Gastrocnemius medialis (tissue), 4 donors: ENCODE results near the gene SLC36A1. TPM values are rescaled to one million over a fixed set of nuclear protein-coding genes. Genes with fewer than 3 reads are reported as not detected.

Experiments used
- ATAC-seq, 2 donors: fragments of 150-250 bp; one replicate each; pipeline ENCODE4 v1.9.1; 2016
- DNase-seq, 2 donors: peaks; one replicate each; pipeline ENCODE4 v3.0.0-alpha.2; 2019
- H3K27ac ChIP-seq, 4 donors: fragments of 200-600 bp; sonication (generic); 1 replicate in 1 of 4; 2 replicates in 3 of 4; pipeline ENCODE4 v1.5.1; 2016 to 2018; ENCODE audit warnings: mild to moderate bottlenecking in 2 of 4, moderate library complexity in 1 of 4
- H3K27me3 ChIP-seq, 3 donors: fragments of 200-600 bp; sonication (generic) in 2 of 3; 1 replicate in 1 of 3; 2 replicates in 2 of 3; pipeline versions ENCODE4 v1.5.1 to v1.6.0; 2016 to 2019; ENCODE audit warnings: mild to moderate bottlenecking in 1 of 3, moderate library complexity in 1 of 3
- H3K36me3 ChIP-seq, 2 donors: fragments of 200-600 bp; sonication (generic) in 1 of 2; one replicate each; pipeline ENCODE4 v1.5.1; 2017 to 2018
- H3K4me1 ChIP-seq, 2 donors: fragments of 200-600 bp; sonication (generic) in 1 of 2; one replicate each; pipeline ENCODE4 v1.5.1; 2016 to 2017; ENCODE audit warnings: mild to moderate bottlenecking in 2 of 2
- H3K4me3 ChIP-seq, 4 donors: fragments of 200-600 bp; sonication (generic) in 3 of 4; 1 replicate in 1 of 4; 2 replicates in 3 of 4; pipeline ENCODE4 v1.5.1; 2016 to 2019; ENCODE audit warnings: mild to moderate bottlenecking in 2 of 4
- H3K9me3 ChIP-seq, 3 donors: fragments of 200-600 bp; sonication (generic) in 2 of 3; 1 replicate in 1 of 3; 2 replicates in 2 of 3; pipeline ENCODE4 v1.5.1; 2016 to 2019
- POLR2A ChIP-seq, 2 donors: fragments of 450-650 bp; IDR thresholded peaks; one replicate each; pipeline ENCODE4 v1.6.1; 2017; ENCODE audit warnings: antibody characterized with exemption in 2 of 2, mild to moderate bottlenecking in 2 of 2, moderate library complexity in 2 of 2
- in situ Hi-C, 4 donors: fragments of 200-750 bp; cut with MboI; loops; one replicate each; pipeline versions ENCODE4 v1.15.0 to v1.8.0; 2017; ENCODE audit warnings: low sequenced_read_pairs in 4 of 4
- intact Hi-C: fragments of 100-400 bp; cut with DNase I; formaldehyde crosslinking; loops from one replicate; pipeline ENCODE4 v1.15.1; 2023; ENCODE audit warnings: low total_unique reads
- total RNA-seq, 4 donors: library from RNA; depleted of rRNA; stranded (reverse); fragments of >200 nt; gene quantifications; one replicate each; pipeline versions ENCODE4 v1.1.0 to v1.2.3, GENCODE V29; 2016
- TF ChIP-seq, protein P1 (sequence below), 5 experiments: fragments of 450-650 bp in 3 of 5; fragments of 200-600 bp in 2 of 5; sonication (generic) in 2 of 5; IDR thresholded peaks in 4 of 5; conservative IDR thresholded peaks in 1 of 5; 1 replicate in 4 of 5; 2 replicates in 1 of 5; pipeline ENCODE4 v1.5.1; 2016 to 2019; ENCODE audit warnings: antibody characterized with exemption in 5 of 5, mild to moderate bottlenecking in 3 of 5, moderate library complexity in 3 of 5

The SLC36A1 gene
- total RNA-seq, 4 donors from 2014 or later, result 4.6 to 14.7 (median 8.5) TPM

DNA sequence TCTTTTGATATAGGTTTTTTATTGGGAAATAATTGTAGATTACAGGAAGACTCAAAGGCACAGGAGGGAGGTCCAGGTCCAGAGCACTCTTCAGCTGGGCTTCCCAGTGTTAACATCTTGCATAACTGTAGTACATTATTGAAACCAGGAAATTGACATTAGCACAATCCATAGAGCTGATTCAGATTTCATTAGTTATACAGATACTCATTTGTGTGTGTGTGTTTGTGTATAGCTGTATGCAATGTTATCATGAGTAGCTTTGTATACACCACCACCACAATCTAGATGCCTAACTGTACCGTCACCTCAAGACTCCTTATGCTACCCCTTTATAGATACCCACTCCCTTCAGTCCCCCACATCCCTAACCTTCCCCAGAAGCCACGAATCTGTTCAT lies 47.9 kb downstream of the SLC36A1 start:
- peaks cover 0 to 5% of the 10 kb centered on the region in 2 donors for H3K4me1 ChIP-seq
- intact Hi-C loops, result no loop called here
- H3K9me3 ChIP-seq, result no peaks in the 10 kb centered on the region
- in situ Hi-C loops, result no loop called here
- ATAC-seq (no peak), DNase-seq (no peak)
- TF ChIP-seq, protein P1, sequence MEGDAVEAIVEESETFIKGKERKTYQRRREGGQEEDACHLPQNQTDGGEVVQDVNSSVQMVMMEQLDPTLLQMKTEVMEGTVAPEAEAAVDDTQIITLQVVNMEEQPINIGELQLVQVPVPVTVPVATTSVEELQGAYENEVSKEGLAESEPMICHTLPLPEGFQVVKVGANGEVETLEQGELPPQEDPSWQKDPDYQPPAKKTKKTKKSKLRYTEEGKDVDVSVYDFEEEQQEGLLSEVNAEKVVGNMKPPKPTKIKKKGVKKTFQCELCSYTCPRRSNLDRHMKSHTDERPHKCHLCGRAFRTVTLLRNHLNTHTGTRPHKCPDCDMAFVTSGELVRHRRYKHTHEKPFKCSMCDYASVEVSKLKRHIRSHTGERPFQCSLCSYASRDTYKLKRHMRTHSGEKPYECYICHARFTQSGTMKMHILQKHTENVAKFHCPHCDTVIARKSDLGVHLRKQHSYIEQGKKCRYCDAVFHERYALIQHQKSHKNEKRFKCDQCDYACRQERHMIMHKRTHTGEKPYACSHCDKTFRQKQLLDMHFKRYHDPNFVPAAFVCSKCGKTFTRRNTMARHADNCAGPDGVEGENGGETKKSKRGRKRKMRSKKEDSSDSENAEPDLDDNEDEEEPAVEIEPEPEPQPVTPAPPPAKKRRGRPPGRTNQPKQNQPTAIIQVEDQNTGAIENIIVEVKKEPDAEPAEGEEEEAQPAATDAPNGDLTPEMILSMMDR (IDR thresholded peaks at IDR 0.05 in 4 of 5, conservative IDR thresholded peaks at IDR 0.05 in 1 of 5), result no peak
- TF ChIP-seq POLR2A (IDR thresholded peaks at IDR 0.05), result no peak
- no peak overlapping the region for H3K27ac ChIP-seq
- H3K36me3 ChIP-seq, result no peaks in the 10 kb centered on the region
- no peaks in the 10 kb centered on the region for H3K27me3 ChIP-seq
- no peak overlapping the region for H3K4me3 ChIP-seq

DNA sequence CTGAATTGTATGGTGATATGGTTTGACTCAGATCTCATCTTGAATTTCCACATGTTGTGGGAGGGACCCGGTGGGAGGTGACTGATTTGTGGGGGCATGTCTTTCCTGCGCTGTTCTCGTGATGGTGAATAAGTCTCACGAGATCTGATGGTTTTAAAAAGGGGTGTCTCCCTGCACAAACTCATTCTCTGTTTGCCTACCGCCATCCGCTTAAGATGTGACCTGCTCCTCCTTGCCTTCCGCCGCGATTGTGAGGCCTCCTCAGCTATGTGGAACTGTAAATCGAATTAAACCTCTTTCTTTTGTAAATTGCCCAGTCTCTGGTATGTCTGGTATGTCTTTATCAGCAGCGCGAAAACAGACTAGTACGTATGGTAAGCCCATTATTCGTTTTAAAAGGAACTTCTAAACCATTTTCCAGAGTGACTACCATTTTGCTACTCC lies 48.7 kb downstream of the SLC36A1 start:
- no peak overlapping the region for H3K4me3 ChIP-seq
- peaks cover 0 to 3% of the 10 kb centered on the region in 2 donors for H3K4me1 ChIP-seq
- no peaks in the 10 kb centered on the region for H3K27me3 ChIP-seq
- in situ Hi-C loops (no loop called here), intact Hi-C loops (no loop called here)
- H3K36me3 ChIP-seq, result no peaks in the 10 kb centered on the region
- no peak for TF ChIP-seq POLR2A (IDR thresholded peaks at IDR 0.05)
- TF ChIP-seq, protein P1 (IDR thresholded peaks at IDR 0.05 in 4 of 5, conservative IDR thresholded peaks at IDR 0.05 in 1 of 5), result no peak
- ATAC-seq (no peak), DNase-seq (no peak)
- no peaks in the 10 kb centered on the region for H3K9me3 ChIP-seq
- H3K27ac ChIP-seq, result no peak overlapping the region

DNA sequence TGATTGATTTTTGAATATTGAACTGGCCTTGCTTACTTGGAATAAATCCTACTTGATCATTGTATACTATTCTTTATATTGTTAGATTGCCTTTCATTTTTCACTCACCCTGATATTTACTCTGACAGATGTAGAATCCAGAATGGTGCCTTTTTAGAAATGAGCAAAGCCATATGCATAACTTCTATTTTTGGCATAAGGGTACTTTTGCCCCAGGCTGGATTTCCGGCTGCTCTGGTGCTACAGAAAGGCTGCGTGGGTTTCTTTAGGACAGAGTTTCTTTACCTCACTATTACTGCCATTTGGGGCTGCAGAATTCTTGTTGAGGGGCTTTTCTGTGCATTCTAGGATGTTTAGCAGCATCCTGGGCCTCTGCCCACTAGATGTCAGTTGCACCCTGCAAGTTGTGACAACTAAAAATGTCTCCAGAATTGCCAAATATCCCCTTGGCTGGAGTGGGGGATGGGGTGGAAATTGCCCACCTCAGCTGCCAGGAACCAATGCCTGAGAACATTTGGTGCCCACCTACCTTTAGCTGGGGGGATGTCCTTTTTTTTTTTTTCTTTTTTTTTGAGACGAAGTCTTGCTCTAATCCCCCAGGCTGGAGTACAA lies 50.1 kb downstream of the SLC36A1 start:
- intact Hi-C loops, result no loop called here

DNA sequence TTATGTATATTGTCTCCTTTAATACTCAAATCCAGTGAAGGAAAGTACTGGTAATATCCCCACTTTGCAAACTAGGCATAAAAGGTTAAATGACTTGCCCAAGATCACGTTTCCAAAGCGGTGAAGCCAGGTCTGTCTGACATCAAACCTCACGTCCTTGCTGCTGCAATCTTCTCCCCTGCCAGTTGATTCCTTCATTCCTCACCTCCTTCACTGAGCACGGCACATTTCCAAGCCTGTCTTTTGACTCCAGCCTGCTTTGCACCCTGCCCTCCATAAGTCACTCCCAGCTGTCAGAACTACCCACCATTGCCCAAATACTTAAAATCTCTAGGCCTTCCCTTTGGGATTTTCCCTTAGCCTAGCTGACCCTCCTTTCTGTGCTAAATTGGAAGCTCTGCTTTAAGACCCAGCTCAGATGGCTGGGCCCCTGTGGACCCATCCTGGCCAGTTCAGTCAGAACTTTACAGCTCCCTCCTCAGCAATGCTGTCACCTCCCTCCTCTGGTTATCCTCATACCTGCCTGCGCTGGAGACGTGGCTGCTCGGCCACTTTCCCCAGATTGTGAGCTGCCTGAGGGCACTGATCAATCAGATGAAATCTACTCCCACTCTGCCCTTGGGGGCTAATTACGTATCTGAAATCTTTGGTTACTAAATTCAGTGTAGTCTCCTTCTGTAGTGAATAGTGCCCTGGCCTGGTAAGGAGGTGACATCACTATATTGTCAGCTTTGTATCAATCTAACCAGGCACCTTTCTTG lies 51.2 kb downstream of the SLC36A1 start:
- intact Hi-C loops, result no loop called here
- H3K4me1 ChIP-seq, result no peaks in the 10 kb centered on the region
- in situ Hi-C loops, result no loop called here
- no peaks in the 10 kb centered on the region for H3K27me3 ChIP-seq
- H3K9me3 ChIP-seq, result no peaks in the 10 kb centered on the region
- ATAC-seq, result no peak
- no peak for DNase-seq
- no peak for TF ChIP-seq POLR2A (IDR thresholded peaks at IDR 0.05)
- TF ChIP-seq, protein P1 (IDR thresholded peaks at IDR 0.05 in 4 of 5, conservative IDR thresholded peaks at IDR 0.05 in 1 of 5), result no peak
- no peak overlapping the region for H3K4me3 ChIP-seq
- no peak overlapping the region for H3K27ac ChIP-seq
- no peaks in the 10 kb centered on the region for H3K36me3 ChIP-seq

More for the DNA sequence above, 50.1 kb downstream of the SLC36A1 start:
- no peak overlapping the region for H3K27ac ChIP-seq
- ATAC-seq, result no peak
- H3K4me1 ChIP-seq, result no peaks in the 10 kb centered on the region
- H3K27me3 ChIP-seq, result no peaks in the 10 kb centered on the region
- no peak for TF ChIP-seq POLR2A (IDR thresholded peaks at IDR 0.05)
- TF ChIP-seq, protein P1 (IDR thresholded peaks at IDR 0.05 in 4 of 5, conservative IDR thresholded peaks at IDR 0.05 in 1 of 5), result no peak
- H3K4me3 ChIP-seq, result no peak overlapping the region
- no peaks in the 10 kb centered on the region for H3K9me3 ChIP-seq
- DNase-seq, result no peak
- in situ Hi-C loops, result no loop called here
- H3K36me3 ChIP-seq, result no peaks in the 10 kb centered on the region
